Astrocyte (in vitro differentiated cells and primary cell): ENCODE data around the gene SYCE1. TPM values are rescaled to one million over a fixed set of nuclear protein-coding genes. Genes with fewer than 3 reads are reported as not detected.
"Not testable (repeated sequence)": the region's sequence is repeated elsewhere in the genome, so short reads cannot be mapped to it uniquely, and the experiment has no call there.

Experiments
- DNase-seq: peaks from one replicate; pipeline ENCODE4 v3.0.0-alpha.2; 2010; ENCODE audit warnings: low read depth
- FAIRE-seq: peaks from 2 replicates; lab custom pipeline; 2011; peaks lifted over from hg19 to GRCh38; lab: Jason Lieb, UNC
- H2AFZ ChIP-seq: 2 replicates; pipeline ENCODE4 v1.6.0; 2012; ENCODE audit warnings: low read depth, low read length, inconsistent platforms
- H3K27ac ChIP-seq: 2 replicates; pipeline ENCODE4 v1.5.1; 2011; ENCODE audit warnings: low read depth, low read length, inconsistent platforms
- H3K27me3 ChIP-seq: 2 replicates; pipeline ENCODE4 v1.6.0; 2011; ENCODE audit warnings: low read length, inconsistent platforms; ENCODE audit not compliant: insufficient read depth
- H3K36me3 ChIP-seq: 2 replicates; pipeline ENCODE4 v1.5.1; 2011; ENCODE audit warnings: low read length, inconsistent platforms; ENCODE audit not compliant: insufficient read depth
- H3K4me1 ChIP-seq: 2 replicates; pipeline ENCODE4 v1.5.1; 2011; ENCODE audit warnings: low read length, inconsistent platforms; ENCODE audit not compliant: insufficient read depth
- H3K4me2 ChIP-seq: 2 replicates; pipeline ENCODE4 v1.6.0; 2012; ENCODE audit warnings: low read length, inconsistent platforms
- H3K4me3 ChIP-seq: 2 replicates; pipeline ENCODE4 v1.5.1; 2011; ENCODE audit warnings: low read depth, mild to moderate bottlenecking, low read length, inconsistent platforms; ENCODE audit not compliant: insufficient read depth
- H3K79me2 ChIP-seq: 2 replicates; pipeline ENCODE4 v1.6.0; 2012; ENCODE audit warnings: mild to moderate bottlenecking, low read length, inconsistent platforms; ENCODE audit not compliant: insufficient read depth
- H3K9ac ChIP-seq: 2 replicates; pipeline ENCODE4 v1.6.0; 2012; ENCODE audit warnings: mild to moderate bottlenecking, low read length, inconsistent platforms
- H3K9me3 ChIP-seq: 2 replicates; pipeline ENCODE4 v1.5.1; 2012; ENCODE audit warnings: low read depth, mild to moderate bottlenecking, low read length, inconsistent platforms; ENCODE audit not compliant: insufficient read depth
- H4K20me1 ChIP-seq: 2 replicates; pipeline ENCODE4 v1.6.0; 2012; ENCODE audit warnings: low read length, inconsistent platforms; ENCODE audit not compliant: insufficient read depth
- H3K27ac Mint-ChIP-seq: one replicate; pipeline ENCODE4 v1.8.0; 2021; ENCODE audit warnings: mild to moderate bottlenecking, mixed read lengths; ENCODE audit not compliant: unreplicated experiment
- H3K27me3 Mint-ChIP-seq: one replicate; pipeline ENCODE4 v1.8.0; 2021; ENCODE audit warnings: low read depth, mixed read lengths; ENCODE audit not compliant: unreplicated experiment
- H3K36me3 Mint-ChIP-seq: one replicate; pipeline ENCODE4 v1.8.0; 2021; ENCODE audit warnings: low read depth, mixed read lengths; ENCODE audit not compliant: unreplicated experiment
- H3K4me1 Mint-ChIP-seq: one replicate; pipeline ENCODE4 v1.8.0; 2021; ENCODE audit warnings: low read depth, mixed read lengths; ENCODE audit not compliant: unreplicated experiment
- H3K4me3 Mint-ChIP-seq: one replicate; pipeline ENCODE4 v1.8.0; 2021; ENCODE audit warnings: mild to moderate bottlenecking, moderate library complexity, mixed read lengths; ENCODE audit not compliant: unreplicated experiment
- H3K9me3 Mint-ChIP-seq: one replicate; pipeline ENCODE4 v1.8.0; 2021; ENCODE audit warnings: mild to moderate bottlenecking, mixed read lengths; ENCODE audit not compliant: unreplicated experiment
- CTCF ChIP-seq: IDR thresholded peaks from 2 replicates; pipeline ENCODE4 v1.5.1; 2011; ENCODE audit warnings: low read depth, mild to moderate bottlenecking, inconsistent platforms, low read length, moderate library complexity; ENCODE audit not compliant: insufficient read depth
- EZH2 ChIP-seq: IDR thresholded peaks from 2 replicates; pipeline ENCODE4 v1.6.1; 2012; ENCODE audit warnings: mild to moderate bottlenecking, low read length, inconsistent platforms; ENCODE audit not compliant: insufficient read depth
- total RNA-seq: library from RNA; stranded (reverse); gene quantifications from 2 replicates; pipeline ENCODE4 v1.2.1, GENCODE V29; 2021

The SYCE1 gene
- total RNA-seq, 1 donor from 2014 or later = 0.23 TPM

DNA sequence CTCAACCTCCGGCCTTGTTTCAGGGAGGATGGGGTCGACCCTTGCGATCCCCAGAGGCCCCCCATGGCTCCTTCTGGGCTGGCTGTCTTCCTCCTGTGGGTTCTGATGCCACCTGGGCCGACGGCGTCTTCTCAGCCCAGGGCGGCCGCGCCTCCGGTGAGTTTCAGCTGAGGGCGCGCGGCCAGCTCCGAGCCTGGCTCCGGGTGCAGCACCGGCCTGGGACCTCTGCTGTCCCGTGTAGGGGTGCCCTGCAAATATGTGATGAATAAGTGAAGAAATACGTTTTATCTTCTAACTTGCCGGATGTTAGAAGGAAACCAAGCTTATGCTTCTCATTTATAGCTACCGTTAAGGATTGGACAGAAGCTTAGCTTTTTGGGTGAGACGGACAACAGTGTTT lies 4.4 kb upstream of the SYCE1 start:
- FAIRE-seq, H3K4me3 ChIP-seq, H3K4me1 ChIP-seq, H3K4me2 ChIP-seq, H3K4me3 Mint-ChIP-seq, H3K27ac Mint-ChIP-seq, H3K9me3 Mint-ChIP-seq, H2AFZ ChIP-seq, H3K27me3 Mint-ChIP-seq, H3K4me1 Mint-ChIP-seq, H3K36me3 ChIP-seq, H3K27ac ChIP-seq, H3K9me3 ChIP-seq, H3K27me3 ChIP-seq, H3K36me3 Mint-ChIP-seq, H3K9ac ChIP-seq, H3K79me2 ChIP-seq, DNase-seq, H4K20me1 ChIP-seq: not testable (repeated sequence)

- not testable (repeated sequence) for H3K4me2 ChIP-seq, H3K9ac ChIP-seq, H3K9me3 ChIP-seq, H3K27me3 ChIP-seq, H3K27ac ChIP-seq, H3K4me1 ChIP-seq, H3K4me1 Mint-ChIP-seq, H3K27me3 Mint-ChIP-seq, H3K36me3 ChIP-seq, H3K79me2 ChIP-seq, H3K4me3 ChIP-seq, H3K9me3 Mint-ChIP-seq, FAIRE-seq, H2AFZ ChIP-seq, H3K36me3 Mint-ChIP-seq, H3K4me3 Mint-ChIP-seq, H4K20me1 ChIP-seq, DNase-seq, H3K27ac Mint-ChIP-seq
Measured at GRCh38 chr10:133568831-133569527, 3.6 kb upstream of the SYCE1 start.

- peaks cover 8% of the 10 kb centered on the region for H3K27me3 Mint-ChIP-seq
- Histone ChIP-seq H3K9me3 (peaks cover 7% of the 10 kb centered on the region), H3K9ac (no peak overlapping the region), H3K4me1 (no peaks in the 10 kb centered on the region), H3K79me2 (no peaks in the 10 kb centered on the region), H3K4me3 (no peak overlapping the region), H2AFZ (no peak overlapping the region), H3K4me2 (no peak overlapping the region), H4K20me1 (no peaks in the 10 kb centered on the region), H3K27me3 (no peaks in the 10 kb centered on the region), H3K36me3 (no peaks in the 10 kb centered on the region), H3K27ac (no peak overlapping the region)
- H3K4me3 Mint-ChIP-seq = no peak overlapping the region
- no peaks in the 10 kb centered on the region for H3K4me1 Mint-ChIP-seq
- FAIRE-seq (no peak), DNase-seq (no peak)
- peaks cover 5% of the 10 kb centered on the region for H3K9me3 Mint-ChIP-seq
- TF ChIP-seq CTCF (no peak), EZH2 (no peak)
- no peak overlapping the region for H3K27ac Mint-ChIP-seq
- no peaks in the 10 kb centered on the region for H3K36me3 Mint-ChIP-seq
Measured at GRCh38 chr10:133568287-133568614, 2.9 kb upstream of the SYCE1 start.
